Neural progenitor cell (in vitro differentiated cells): ENCODE measurements around the gene POFUT2. TPM values are rescaled to one million over a fixed set of nuclear protein-coding genes. Genes with fewer than 3 reads are reported as not detected.

Source experiments
- DNase-seq: peaks from one replicate; pipeline ENCODE4 v3.0.0-alpha.2; 2016; ENCODE audit warnings: low spot score
- H2AFZ ChIP-seq: fragments of 200-600 bp; sonication (generic); replicated peaks from 2 replicates; pipeline ENCODE4 v1.6.1; 2016; ENCODE audit warnings: antibody characterized with exemption
- H3F3A ChIP-seq: fragments of 200-600 bp; sonication (generic); 2 replicates; pipeline ENCODE4 v1.6.1; 2016; ENCODE audit warnings: antibody characterized with exemption, low read depth
- H3K27ac ChIP-seq: fragments of 200-600 bp; sonication (generic); 2 replicates; pipeline ENCODE4 v1.5.1; 2016; ENCODE audit warnings: mild to moderate bottlenecking
- H3K27me3 ChIP-seq: fragments of 200-600 bp; sonication (generic); 2 replicates; pipeline ENCODE4 v1.6.1; 2016; ENCODE audit warnings: mild to moderate bottlenecking, moderate library complexity
- H3K36me3 ChIP-seq: fragments of 200-600 bp; sonication (generic); 2 replicates; pipeline ENCODE4 v1.5.1; 2016
- H3K4me1 ChIP-seq: fragments of 200-600 bp; sonication (generic); 2 replicates; pipeline ENCODE4 v1.6.1; 2016; ENCODE audit warnings: mixed run types
- H3K4me2 ChIP-seq: fragments of 200-600 bp; sonication (generic); 2 replicates; pipeline ENCODE4 v1.6.1; 2016
- H3K4me3 ChIP-seq: fragments of 200-600 bp; sonication (generic); 2 replicates; pipeline ENCODE4 v1.5.1; 2016
- H3K79me2 ChIP-seq: fragments of 200-600 bp; sonication (generic); 2 replicates; pipeline ENCODE4 v1.6.1; 2016; ENCODE audit warnings: low read depth
- H3K9ac ChIP-seq: fragments of 200-600 bp; sonication (generic); 2 replicates; pipeline ENCODE4 v1.6.1; 2016
- H3K9me3 ChIP-seq: fragments of 200-600 bp; sonication (generic); 2 replicates; pipeline ENCODE4 v1.5.1; 2016; ENCODE audit warnings: low read depth
- H4K20me1 ChIP-seq: fragments of 200-600 bp; sonication (generic); 2 replicates; pipeline ENCODE4 v1.6.1; 2016; ENCODE audit warnings: low read depth
- H3K27ac Mint-ChIP-seq: 3 replicates; pipeline ENCODE4 v1.8.0; 2021; ENCODE audit warnings: mixed read lengths
- H3K27me3 Mint-ChIP-seq: 2 replicates; pipeline ENCODE4 v1.8.0; 2022; ENCODE audit warnings: low read depth, mild to moderate bottlenecking, inconsistent platforms, moderate library complexity, mixed read lengths; ENCODE audit not compliant: insufficient read depth
- H3K36me3 Mint-ChIP-seq: 3 replicates; pipeline ENCODE4 v1.8.0; 2021; ENCODE audit warnings: mixed read lengths
- H3K4me1 Mint-ChIP-seq: 3 replicates; pipeline ENCODE4 v1.8.0; 2021; ENCODE audit warnings: mixed read lengths
- H3K4me3 Mint-ChIP-seq: 3 replicates; pipeline ENCODE4 v1.8.0; 2021; ENCODE audit warnings: mild to moderate bottlenecking, moderate library complexity, mixed read lengths
- H3K9me3 Mint-ChIP-seq: 3 replicates; pipeline ENCODE4 v1.8.0; 2020; ENCODE audit warnings: mixed read lengths
- EZH2 ChIP-seq: fragments of 200-600 bp; sonication (generic); IDR thresholded peaks from 2 replicates; pipeline ENCODE4 v1.6.1; 2017; ENCODE audit warnings: antibody characterized with exemption, mild to moderate bottlenecking, moderate library complexity
- EZH2phosphoT487 ChIP-seq: fragments of 200-600 bp; sonication (generic); IDR thresholded peaks from 2 replicates; pipeline ENCODE4 v1.6.1; 2017; ENCODE audit warnings: antibody characterized with exemption
- total RNA-seq: library from RNA; depleted of rRNA; stranded (reverse); fragments of >200 nt; gene quantifications from 2 replicates; pipeline ENCODE4 v1.2.3, GENCODE V29; 2015; ENCODE audit warnings: low replicate concordance
- TF ChIP-seq, protein P1 (sequence below): fragments of 200-600 bp; sonication (generic); IDR thresholded peaks from 2 replicates; pipeline ENCODE4 v1.5.1; 2017; ENCODE audit warnings: antibody characterized with exemption, mild to moderate bottlenecking

Gene POFUT2
- total RNA-seq, 1 donor from 2014 or later = 28.5 TPM

DNA sequence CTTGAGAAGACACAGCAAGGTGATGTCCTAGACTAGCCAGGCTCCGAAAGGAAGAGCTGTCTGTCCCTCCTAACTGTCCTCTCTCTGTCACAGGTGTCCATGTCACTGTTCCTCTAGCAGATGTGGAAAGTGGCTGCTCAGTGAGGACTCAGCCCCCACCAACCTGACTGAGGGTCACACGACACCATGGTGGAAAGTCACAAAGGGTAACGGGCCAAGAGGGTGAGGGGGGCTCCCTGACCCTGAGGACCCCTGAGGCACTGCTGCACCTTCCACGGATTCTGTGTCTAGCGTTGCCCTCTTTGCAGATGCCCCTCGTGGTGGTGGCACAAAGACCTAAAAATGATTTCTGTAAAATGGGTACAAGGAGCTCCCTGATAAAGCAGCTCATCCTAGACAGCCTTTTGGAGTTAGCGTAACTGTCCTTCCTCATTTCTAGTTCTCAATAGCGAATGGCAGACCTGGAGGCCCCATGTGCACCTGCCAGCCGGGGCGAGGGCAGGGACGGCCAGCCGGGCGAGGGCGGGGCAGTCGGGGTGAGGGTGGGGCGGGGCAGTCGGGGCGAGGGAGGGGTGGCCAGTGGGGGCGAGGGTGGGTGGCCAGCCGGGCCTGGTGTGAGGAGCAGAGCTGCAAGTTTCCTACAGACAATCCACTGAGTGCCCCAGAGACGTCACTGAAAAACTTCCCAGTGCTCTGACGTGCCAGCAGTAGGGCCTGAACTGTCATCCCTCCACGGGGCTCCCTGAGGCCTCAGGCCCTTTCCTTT, 23.4 kb downstream of the POFUT2 start:
- H3K4me1 Mint-ChIP-seq = no peaks in the 10 kb centered on the region
- no peak for DNase-seq
- TF ChIP-seq, protein P1, sequence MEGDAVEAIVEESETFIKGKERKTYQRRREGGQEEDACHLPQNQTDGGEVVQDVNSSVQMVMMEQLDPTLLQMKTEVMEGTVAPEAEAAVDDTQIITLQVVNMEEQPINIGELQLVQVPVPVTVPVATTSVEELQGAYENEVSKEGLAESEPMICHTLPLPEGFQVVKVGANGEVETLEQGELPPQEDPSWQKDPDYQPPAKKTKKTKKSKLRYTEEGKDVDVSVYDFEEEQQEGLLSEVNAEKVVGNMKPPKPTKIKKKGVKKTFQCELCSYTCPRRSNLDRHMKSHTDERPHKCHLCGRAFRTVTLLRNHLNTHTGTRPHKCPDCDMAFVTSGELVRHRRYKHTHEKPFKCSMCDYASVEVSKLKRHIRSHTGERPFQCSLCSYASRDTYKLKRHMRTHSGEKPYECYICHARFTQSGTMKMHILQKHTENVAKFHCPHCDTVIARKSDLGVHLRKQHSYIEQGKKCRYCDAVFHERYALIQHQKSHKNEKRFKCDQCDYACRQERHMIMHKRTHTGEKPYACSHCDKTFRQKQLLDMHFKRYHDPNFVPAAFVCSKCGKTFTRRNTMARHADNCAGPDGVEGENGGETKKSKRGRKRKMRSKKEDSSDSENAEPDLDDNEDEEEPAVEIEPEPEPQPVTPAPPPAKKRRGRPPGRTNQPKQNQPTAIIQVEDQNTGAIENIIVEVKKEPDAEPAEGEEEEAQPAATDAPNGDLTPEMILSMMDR = no peak
- no peaks in the 10 kb centered on the region for H3K79me2 ChIP-seq
- H3K4me3 Mint-ChIP-seq = no peak overlapping the region
- no peak overlapping the region for H3K27ac ChIP-seq
- no peaks in the 10 kb centered on the region for H4K20me1 ChIP-seq
- H3K36me3 ChIP-seq = no peaks in the 10 kb centered on the region
- H3K9me3 Mint-ChIP-seq = no peaks in the 10 kb centered on the region
- no peak overlapping the region for H3K27ac Mint-ChIP-seq
- no peaks in the 10 kb centered on the region for H3K27me3 ChIP-seq
- H3K9ac ChIP-seq = no peak overlapping the region
- H2AFZ ChIP-seq = no peak overlapping the region
- no peaks in the 10 kb centered on the region for H3K4me1 ChIP-seq
- peaks cover 6% of the 10 kb centered on the region for H3F3A ChIP-seq
- peaks cover 29% of the 10 kb centered on the region for H3K36me3 Mint-ChIP-seq
- no peak overlapping the region for H3K4me3 ChIP-seq
- H3K9me3 ChIP-seq = no peaks in the 10 kb centered on the region
- no peak overlapping the region for H3K4me2 ChIP-seq
- peaks cover 3% of the 10 kb centered on the region for H3K27me3 Mint-ChIP-seq

DNA sequence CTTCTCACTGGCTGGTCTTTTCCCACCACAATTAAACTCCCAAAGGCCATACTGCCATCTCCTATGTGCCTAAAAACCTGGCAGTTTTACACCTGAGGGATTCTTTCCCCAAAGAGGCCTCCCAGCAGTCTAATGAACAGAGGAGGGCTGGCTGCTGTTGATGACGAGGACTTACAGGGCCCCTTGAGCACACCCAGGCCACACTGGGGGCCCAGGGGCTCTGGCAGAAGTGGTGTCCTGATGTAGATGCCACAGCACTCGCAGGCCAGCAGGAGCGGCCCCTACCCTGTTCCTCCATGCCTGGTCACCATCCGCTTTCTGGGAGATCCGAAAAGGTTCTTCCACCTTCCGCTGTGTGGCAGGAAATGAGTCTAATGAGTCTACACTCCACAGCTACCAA, 24.2 kb downstream of the POFUT2 start:
- H3K4me1 Mint-ChIP-seq = peaks cover 4% of the 10 kb centered on the region
- H3K4me3 ChIP-seq = no peak overlapping the region
- H3K36me3 ChIP-seq = no peaks in the 10 kb centered on the region
- H3K4me1 ChIP-seq = peaks cover 2% of the 10 kb centered on the region
- no peaks in the 10 kb centered on the region for H3K9me3 Mint-ChIP-seq
- H3K9me3 ChIP-seq = no peaks in the 10 kb centered on the region
- no peak overlapping the region for H2AFZ ChIP-seq
- H4K20me1 ChIP-seq = no peaks in the 10 kb centered on the region
- no peak overlapping the region for H3K4me3 Mint-ChIP-seq
- TF ChIP-seq EZH2 (no peak), EZH2phosphoT487 (no peak)
- TF ChIP-seq, protein P1 = no peak
- H3F3A ChIP-seq = peaks cover 6% of the 10 kb centered on the region
- no peak overlapping the region for H3K27ac Mint-ChIP-seq
- no peak overlapping the region for H3K27ac ChIP-seq
- H3K27me3 ChIP-seq = no peaks in the 10 kb centered on the region
- no peak overlapping the region for H3K9ac ChIP-seq
- peaks cover 29% of the 10 kb centered on the region for H3K36me3 Mint-ChIP-seq
- H3K4me2 ChIP-seq = no peak overlapping the region
- H3K79me2 ChIP-seq = no peaks in the 10 kb centered on the region
- no peak for DNase-seq
- peaks cover 3% of the 10 kb centered on the region for H3K27me3 Mint-ChIP-seq

DNA sequence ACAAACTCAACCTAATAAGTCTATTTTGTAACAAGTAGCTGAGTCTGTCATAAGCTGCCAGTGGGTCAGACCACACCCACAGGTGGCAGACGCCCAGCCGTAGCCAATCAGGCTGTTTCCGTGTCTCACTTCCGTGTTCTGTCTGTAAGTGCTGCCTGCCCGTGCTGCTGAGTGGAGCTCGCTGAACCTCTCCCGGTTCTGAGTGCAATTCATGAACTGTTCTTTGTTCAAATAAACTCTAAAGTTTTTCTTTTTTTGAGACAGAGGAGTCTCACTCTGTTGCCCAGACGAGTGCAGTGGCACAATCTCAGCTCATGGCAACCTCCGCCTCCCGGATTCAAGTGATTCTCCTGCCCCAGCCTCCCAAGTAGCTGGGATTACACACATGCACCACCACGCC, 25.1 kb downstream of the POFUT2 start:
- Histone ChIP-seq H3K9me3 (no peaks in the 10 kb centered on the region), H2AFZ (no peak overlapping the region), H3F3A (peaks cover 6% of the 10 kb centered on the region), H3K4me1 (peaks cover 5% of the 10 kb centered on the region), H3K27me3 (no peaks in the 10 kb centered on the region), H3K79me2 (no peaks in the 10 kb centered on the region), H3K9ac (no peak overlapping the region), H4K20me1 (no peaks in the 10 kb centered on the region), H3K4me2 (no peak overlapping the region), H3K27ac (no peak overlapping the region), H3K36me3 (no peaks in the 10 kb centered on the region), H3K4me3 (no peak overlapping the region)
- Mint-ChIP-seq H3K27me3 (peaks cover 3% of the 10 kb centered on the region), H3K36me3 (peaks cover 25% of the 10 kb centered on the region), H3K4me3 (no peak overlapping the region), H3K27ac (no peak overlapping the region), H3K4me1 (peaks cover 12% of the 10 kb centered on the region), H3K9me3 (no peaks in the 10 kb centered on the region)
- no peak for DNase-seq
- TF ChIP-seq EZH2phosphoT487 (no peak), EZH2 (no peak)
- TF ChIP-seq, protein P1 = no peak
